B cell (primary cell): ENCODE results near the gene CLOCK.

Source experiments
- CTCF ChIP-seq: fragments of 200-600 bp; IDR thresholded peaks from one replicate; pipeline ENCODE4 v1.8.0; 2022; ENCODE audit warnings: antibody characterized with exemption, mild to moderate bottlenecking
- EZH2 ChIP-seq: IDR thresholded peaks from 2 replicates; pipeline ENCODE4 v1.6.1; 2012; ENCODE audit warnings: borderline replicate concordance, low read depth, mild to moderate bottlenecking, moderate library complexity, low read length; ENCODE audit not compliant: insufficient read depth, poor library complexity, severe bottlenecking

GRCh38 chr4:55447108-55447708 is 99.5 kb downstream of the CLOCK start:
- TF ChIP-seq CTCF (no peak), EZH2 (no peak)
